DOHH2 (cell line): ENCODE measurements around the gene GPR143.

Experiments used
- H3F3A ChIP-seq: fragments of 200-600 bp; sonication (generic), shearing (Covaris generic); 2 replicates; pipeline ENCODE4 v1.6.0; 2016; ENCODE audit warnings: antibody characterized with exemption, mild to moderate bottlenecking; ENCODE audit not compliant: control insufficient read depth, insufficient read depth
- H3K27ac ChIP-seq: fragments of 200-600 bp; sonication (generic); 2 replicates; pipeline ENCODE4 v1.5.1; 2014; ENCODE audit warnings: low read depth, mild to moderate bottlenecking, low read length, moderate library complexity
- H3K27me3 ChIP-seq: fragments of 200-600 bp; sonication (generic); 2 replicates; pipeline ENCODE4 v1.6.1; 2014; ENCODE audit warnings: mild to moderate bottlenecking, low read length, mixed read lengths; ENCODE audit not compliant: control insufficient read depth
- H3K36me3 ChIP-seq: fragments of 200-600 bp; sonication (generic); 2 replicates; pipeline ENCODE4 v1.6.1; 2014; ENCODE audit warnings: mild to moderate bottlenecking, low read length, moderate library complexity, mixed read lengths; ENCODE audit not compliant: control insufficient read depth
- H3K4me1 ChIP-seq: fragments of 200-600 bp; sonication (generic); 2 replicates; pipeline ENCODE4 v1.6.1; 2014; ENCODE audit warnings: mild to moderate bottlenecking, low read length, mixed read lengths; ENCODE audit not compliant: control insufficient read depth
- H3K4me2 ChIP-seq: fragments of 200-600 bp; sonication (generic); 2 replicates; pipeline ENCODE4 v1.6.0; 2014; ENCODE audit warnings: mild to moderate bottlenecking, low read length, moderate library complexity
- H3K4me3 ChIP-seq: fragments of 200-600 bp; sonication (generic); 2 replicates; pipeline ENCODE4 v1.5.1; 2014; ENCODE audit warnings: mild to moderate bottlenecking, low read length, mixed read lengths
- H3K79me2 ChIP-seq: fragments of 200-600 bp; sonication (generic); 2 replicates; pipeline ENCODE4 v1.6.1; 2014; ENCODE audit warnings: mild to moderate bottlenecking, low read length, mixed read lengths; ENCODE audit not compliant: control insufficient read depth
- H3K9me2 ChIP-seq: fragments of 200-600 bp; sonication (generic); replicated peaks from 2 replicates; pipeline ENCODE4 v1.6.1; 2014; ENCODE audit warnings: mild to moderate bottlenecking, low read length, mixed read lengths; ENCODE audit not compliant: control insufficient read depth
- H3K9me3 ChIP-seq: fragments of 200-600 bp; sonication (generic); 2 replicates; pipeline ENCODE4 v1.6.1; 2014; ENCODE audit warnings: antibody characterized with exemption, low read length, mixed read lengths; ENCODE audit not compliant: control insufficient read depth, insufficient read depth
- H4K20me1 ChIP-seq: fragments of 200-600 bp; sonication (generic); 2 replicates; pipeline ENCODE4 v1.6.0; 2014; ENCODE audit warnings: low read depth, mild to moderate bottlenecking, antibody characterized with exemption, low read length, moderate library complexity; ENCODE audit not compliant: control insufficient read depth, insufficient read depth
- EZH2phosphoT487 ChIP-seq: fragments of 200-600 bp; sonication (generic); IDR thresholded peaks from 2 replicates; pipeline ENCODE4 v1.6.1; 2017; ENCODE audit warnings: borderline replicate concordance, mild to moderate bottlenecking, antibody characterized with exemption, low read length, moderate library complexity, mixed read lengths
- TF ChIP-seq, protein P1 (sequence below): fragments of 200-600 bp; sonication (generic); IDR thresholded peaks from one replicate; pipeline ENCODE4 v1.5.1; 2014; ENCODE audit warnings: antibody characterized with exemption, mild to moderate bottlenecking, low read depth, low read length; ENCODE audit not compliant: poor library complexity, severe bottlenecking

GPR143 gene

GRCh38 chrX:9677098-9677739 lies 88.4 kb downstream of the GPR143 start:
- Histone ChIP-seq H3F3A (no peaks in the 10 kb centered on the region), H3K27ac (no peak overlapping the region), H3K27me3 (no peaks in the 10 kb centered on the region), H3K4me3 (no peak overlapping the region), H3K36me3 (no peaks in the 10 kb centered on the region), H3K4me2 (peak overlapping the region; percentile 19; the same call in 1 of the 2 replicates), H4K20me1 (no peaks in the 10 kb centered on the region), H3K9me3 (no peaks in the 10 kb centered on the region), H3K79me2 (no peaks in the 10 kb centered on the region), H3K4me1 (peaks cover 13% of the 10 kb centered on the region), H3K9me2 (no peaks in the 10 kb centered on the region)
- TF ChIP-seq, protein P1, sequence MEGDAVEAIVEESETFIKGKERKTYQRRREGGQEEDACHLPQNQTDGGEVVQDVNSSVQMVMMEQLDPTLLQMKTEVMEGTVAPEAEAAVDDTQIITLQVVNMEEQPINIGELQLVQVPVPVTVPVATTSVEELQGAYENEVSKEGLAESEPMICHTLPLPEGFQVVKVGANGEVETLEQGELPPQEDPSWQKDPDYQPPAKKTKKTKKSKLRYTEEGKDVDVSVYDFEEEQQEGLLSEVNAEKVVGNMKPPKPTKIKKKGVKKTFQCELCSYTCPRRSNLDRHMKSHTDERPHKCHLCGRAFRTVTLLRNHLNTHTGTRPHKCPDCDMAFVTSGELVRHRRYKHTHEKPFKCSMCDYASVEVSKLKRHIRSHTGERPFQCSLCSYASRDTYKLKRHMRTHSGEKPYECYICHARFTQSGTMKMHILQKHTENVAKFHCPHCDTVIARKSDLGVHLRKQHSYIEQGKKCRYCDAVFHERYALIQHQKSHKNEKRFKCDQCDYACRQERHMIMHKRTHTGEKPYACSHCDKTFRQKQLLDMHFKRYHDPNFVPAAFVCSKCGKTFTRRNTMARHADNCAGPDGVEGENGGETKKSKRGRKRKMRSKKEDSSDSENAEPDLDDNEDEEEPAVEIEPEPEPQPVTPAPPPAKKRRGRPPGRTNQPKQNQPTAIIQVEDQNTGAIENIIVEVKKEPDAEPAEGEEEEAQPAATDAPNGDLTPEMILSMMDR = no peak
- no peak for TF ChIP-seq EZH2phosphoT487

DNA sequence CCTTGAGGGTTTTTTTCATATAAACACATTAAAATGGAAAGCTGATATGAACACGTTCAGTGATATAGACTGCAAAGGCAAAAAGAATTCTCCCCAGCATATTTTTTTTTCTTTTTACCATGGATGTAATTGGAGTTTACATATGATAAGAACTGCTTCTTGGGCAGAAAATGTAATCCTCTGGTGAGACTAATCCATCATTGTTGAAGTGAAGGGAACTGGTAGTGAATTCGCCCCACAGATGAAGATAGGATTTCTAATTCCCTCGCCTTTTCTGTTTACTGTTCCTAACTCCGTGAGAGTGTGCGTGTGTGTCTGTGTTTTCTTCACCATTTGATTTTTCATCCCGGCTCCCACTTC lies 88.9 kb downstream of the GPR143 start:
- no peak overlapping the region for H3K4me3 ChIP-seq
- H3K27ac ChIP-seq = no peak overlapping the region
- peak overlapping the region; percentile 19; the same call in 1 of the 2 replicates for H3K4me2 ChIP-seq
- no peaks in the 10 kb centered on the region for H3F3A ChIP-seq
- H4K20me1 ChIP-seq = no peaks in the 10 kb centered on the region
- TF ChIP-seq EZH2phosphoT487 = no peak
- TF ChIP-seq, protein P1 = no peak
- no peaks in the 10 kb centered on the region for H3K9me3 ChIP-seq
- no peaks in the 10 kb centered on the region for H3K79me2 ChIP-seq
- H3K27me3 ChIP-seq = no peaks in the 10 kb centered on the region
- no peaks in the 10 kb centered on the region for H3K36me3 ChIP-seq
- peaks cover 18% of the 10 kb centered on the region for H3K4me1 ChIP-seq
- no peaks in the 10 kb centered on the region for H3K9me2 ChIP-seq

DNA sequence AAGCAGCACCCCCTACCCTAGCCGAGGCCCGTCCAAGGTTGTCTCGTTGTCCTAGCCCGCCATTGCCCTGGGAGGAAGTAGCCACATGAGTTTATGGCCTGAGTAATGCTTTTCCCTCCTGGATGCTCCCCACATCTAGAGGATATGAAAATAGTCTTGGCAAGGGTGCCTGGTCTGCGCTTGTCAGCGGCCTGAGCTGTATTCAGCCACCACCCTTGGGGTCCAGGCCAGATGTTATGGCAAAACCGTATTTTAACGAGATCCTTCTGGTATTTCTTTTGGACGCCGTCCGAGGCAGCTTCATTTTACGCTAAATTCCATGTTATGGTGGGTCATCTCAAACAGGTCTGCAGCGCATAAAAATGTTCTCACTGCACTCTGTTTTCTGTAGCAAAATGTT lies 89.3 kb downstream of the GPR143 start:
- Histone ChIP-seq H3K4me3 (no peak overlapping the region), H3K36me3 (no peaks in the 10 kb centered on the region), H3K4me1 (peaks cover 22% of the 10 kb centered on the region), H3F3A (no peaks in the 10 kb centered on the region), H4K20me1 (no peaks in the 10 kb centered on the region), H3K9me2 (no peaks in the 10 kb centered on the region), H3K4me2 (no peak overlapping the region), H3K27me3 (no peaks in the 10 kb centered on the region), H3K79me2 (no peaks in the 10 kb centered on the region), H3K9me3 (no peaks in the 10 kb centered on the region), H3K27ac (no peak overlapping the region)
- TF ChIP-seq, protein P1 = no peak
- TF ChIP-seq EZH2phosphoT487 = no peak
